H1 (cell line): ENCODE data around the gene WDR90. TPM values are rescaled to one million over a fixed set of nuclear protein-coding genes. Genes with fewer than 3 reads are reported as not detected.

Experiments used
- CTCF ChIA-PET: fragments of 300-600 bp; sonication (Branson Sonifier 250); formaldehyde crosslinking; loops from one replicate; lab custom pipeline; 2021; ENCODE audit not compliant: partially characterized antibody; lab: Charles Lee
- POLR2A ChIA-PET: fragments of 300-600 bp; sonication (Branson Sonifier 250); formaldehyde crosslinking; loops from one replicate; lab custom pipeline; 2021; ENCODE audit warnings: inconsistent platforms; ENCODE audit not compliant: partially characterized antibody; lab: Charles Lee
- DNase-seq, 2 experiments: peaks; one replicate each; pipeline versions ENCODE4 v3.0.0 to v3.0.0-alpha.2; 2010 to 2022; ENCODE audit warnings: low spot score in 2 of 2, low read depth in 1 of 2, mixed read lengths in 1 of 2
- FAIRE-seq: peaks from 2 replicates; lab custom pipeline; 2011; peaks lifted over from hg19 to GRCh38; lab: Jason Lieb, UNC
- H2AFZ ChIP-seq: 2 replicates; pipeline ENCODE4 v1.8.1; 2012; ENCODE audit warnings: low read length, inconsistent platforms
- H2AK5ac ChIP-seq: 2 replicates; pipeline ENCODE4 v1.6.1; 2013; ENCODE audit warnings: low read depth, low read length
- H2BK120ac ChIP-seq: replicated peaks from 2 replicates; pipeline ENCODE3; 2013; ENCODE audit warnings: low read depth, low read length, inconsistent platforms
- H2BK12ac ChIP-seq: 2 replicates; pipeline ENCODE4 v1.6.1; 2013; ENCODE audit warnings: low read depth, low read length
- H2BK15ac ChIP-seq: 2 replicates; pipeline ENCODE4 v1.6.1; 2013; ENCODE audit warnings: low read length
- H2BK20ac ChIP-seq: 2 replicates; pipeline ENCODE4 v1.6.1; 2013; ENCODE audit warnings: low read length
- H2BK5ac ChIP-seq: 2 replicates; pipeline ENCODE4 v1.6.1; 2013; ENCODE audit warnings: low read depth, low read length
- H3K14ac ChIP-seq: 2 replicates; pipeline ENCODE4 v1.6.1; 2013; ENCODE audit warnings: inconsistent platforms; ENCODE audit not compliant: insufficient read length
- H3K18ac ChIP-seq: 2 replicates; pipeline ENCODE4 v1.6.1; 2013; ENCODE audit warnings: low read length; ENCODE audit errors: extremely low read depth
- H3K23ac ChIP-seq: 2 replicates; pipeline ENCODE4 v1.6.1; 2013; ENCODE audit warnings: inconsistent platforms; ENCODE audit not compliant: insufficient read length
- H3K23me2 ChIP-seq: 2 replicates; pipeline ENCODE4 v1.6.1; 2013; ENCODE audit warnings: low read depth, low read length
- H3K27ac ChIP-seq: 2 replicates; pipeline ENCODE4 v1.6.1; 2011; ENCODE audit warnings: low read depth, low read length, inconsistent platforms
- H3K27me3 ChIP-seq, 4 experiments: replicated peaks in 1 of 4; 1 replicate in 1 of 4; 2 replicates in 3 of 4; pipeline versions ENCODE4 v1.6.1 to v1.8.1; 2011 to 2013; ENCODE audit warnings: low read length in 3 of 4, mild to moderate bottlenecking in 3 of 4, inconsistent platforms in 2 of 4, mixed read lengths in 2 of 4, moderate library complexity in 1 of 4; ENCODE audit not compliant: control insufficient read depth in 3 of 4, insufficient read depth in 3 of 4; ENCODE audit errors: extremely low read depth in 1 of 4
- H3K36me3 ChIP-seq, 4 experiments: 2 replicates each; pipeline versions ENCODE4 v1.6.1 to v1.8.1; 2011 to 2013; ENCODE audit warnings: mild to moderate bottlenecking in 4 of 4, low read length in 3 of 4, moderate library complexity in 2 of 4, control low read depth in 1 of 4, inconsistent platforms in 1 of 4; ENCODE audit not compliant: insufficient read depth in 4 of 4, control insufficient read depth in 2 of 4
- H3K4ac ChIP-seq: replicated peaks from 2 replicates; pipeline ENCODE3; 2013; ENCODE audit warnings: low read length, low read depth, mixed read lengths, inconsistent platforms; ENCODE audit not compliant: insufficient read length
- H3K4me1 ChIP-seq, 4 experiments: replicated peaks in 1 of 4; 1 replicate in 1 of 4; 2 replicates in 3 of 4; pipeline versions ENCODE4 v1.6.1 to v1.8.1; 2011 to 2013; ENCODE audit warnings: low read length in 3 of 4, inconsistent platforms in 2 of 4, mixed read lengths in 1 of 4; ENCODE audit not compliant: insufficient read depth in 4 of 4, control insufficient read depth in 3 of 4
- H3K4me2 ChIP-seq, 2 experiments: 2 replicates each; pipeline versions ENCODE4 v1.6.1 to v1.8.1; 2011 to 2013; ENCODE audit warnings: low read depth in 2 of 2, low read length in 2 of 2, control low read depth in 1 of 2, inconsistent platforms in 1 of 2, mild to moderate bottlenecking in 1 of 2; ENCODE audit not compliant: insufficient read depth in 1 of 2
- H3K4me3 ChIP-seq, 4 experiments: fragments of 200-600, 300-600 bp in 1 of 4; sonication (generic), shearing (Covaris generic), sonication (Bioruptor Twin) in 1 of 4; 2 replicates each; pipeline versions ENCODE4 v1.5.1 to v1.8.1; 2011 to 2016; ENCODE audit warnings: low read length in 4 of 4, low read depth in 3 of 4, control low read depth in 2 of 4, inconsistent platforms in 2 of 4, mild to moderate bottlenecking in 2 of 4, mixed read lengths in 1 of 4, moderate library complexity in 1 of 4; ENCODE audit not compliant: insufficient read depth in 2 of 4; ENCODE audit errors: extremely low read depth in 1 of 4
- H3K56ac ChIP-seq: replicated peaks from 2 replicates; pipeline ENCODE3; 2013; ENCODE audit warnings: low read depth, mild to moderate bottlenecking, mixed read lengths, low read length, inconsistent platforms; ENCODE audit not compliant: insufficient read length
- H3K79me1 ChIP-seq: 2 replicates; pipeline ENCODE4 v1.6.1; 2013; ENCODE audit warnings: low read depth, low read length, control low read depth
- H3K79me2 ChIP-seq, 2 experiments: 2 replicates each; pipeline versions ENCODE4 v1.6.1 to v1.8.1; 2012 to 2013; ENCODE audit warnings: low read length in 2 of 2, mild to moderate bottlenecking in 2 of 2, inconsistent platforms in 1 of 2; ENCODE audit not compliant: insufficient read depth in 2 of 2, control insufficient read depth in 1 of 2
- H3K9ac ChIP-seq, 4 experiments: replicated peaks in 1 of 4; 1 replicate in 1 of 4; 2 replicates in 3 of 4; pipeline versions ENCODE4 v1.6.1 to v1.8.1; 2011 to 2013; ENCODE audit warnings: low read depth in 3 of 4, low read length in 3 of 4, control low read depth in 2 of 4, mild to moderate bottlenecking in 2 of 4, moderate library complexity in 2 of 4, inconsistent platforms in 1 of 4; ENCODE audit errors: extremely low read depth in 1 of 4
- H3K9me3 ChIP-seq, 2 experiments: 2 replicates each; pipeline versions ENCODE4 v1.6.1 to v1.8.1; 2012 to 2013; ENCODE audit warnings: mild to moderate bottlenecking in 2 of 2, moderate library complexity in 2 of 2, control low read depth in 1 of 2, inconsistent platforms in 1 of 2, low read depth in 1 of 2, low read length in 1 of 2, mixed read lengths in 1 of 2; ENCODE audit not compliant: insufficient read depth in 2 of 2
- H4K20me1 ChIP-seq, 2 experiments: replicated peaks in 1 of 2; 2 replicates each; pipeline versions ENCODE3 to v1.8.1; 2011 to 2013; ENCODE audit warnings: inconsistent platforms in 2 of 2, low read length in 2 of 2, mild to moderate bottlenecking in 1 of 2; ENCODE audit not compliant: insufficient read depth in 2 of 2, control insufficient read depth in 1 of 2
- H4K5ac ChIP-seq: 2 replicates; pipeline ENCODE4 v1.6.1; 2013; ENCODE audit warnings: low read length, low read depth, mixed read lengths, inconsistent platforms; ENCODE audit not compliant: insufficient read length
- H4K8ac ChIP-seq: 2 replicates; pipeline ENCODE4 v1.8.0; 2013; ENCODE audit warnings: mild to moderate bottlenecking, moderate library complexity, low read length, inconsistent platforms; ENCODE audit not compliant: insufficient read depth; ENCODE audit errors: extremely low read depth
- H4K91ac ChIP-seq: replicated peaks from 2 replicates; pipeline ENCODE3; 2013; ENCODE audit warnings: low read length, mixed read lengths, inconsistent platforms; ENCODE audit not compliant: insufficient read length
- WGBS, 2 experiments: shearing (Covaris generic) in 1 of 2; methylation state at CpG; one replicate each; pipeline versions ENCODE4 v1.1.6 to v1.1.7; 2013 to 2015; ENCODE audit warnings: low lambda C conversion rate in 2 of 2, mixed read lengths in 2 of 2, inconsistent platforms in 1 of 2, low coverage in 1 of 2, missing lambda C conversion rate in 1 of 2; ENCODE audit not compliant: insufficient replicate concordance in 2 of 2, insufficient coverage in 1 of 2, insufficient read length in 1 of 2; ENCODE audit errors: extremely low coverage in 1 of 2, missing lambda C conversion rate in 1 of 2; 5-methylcytosine and 5-hydroxymethylcytosine counted together
- polyA plus RNA-seq, 7 experiments: library from polyadenylated mRNA; depleted of rRNA in 3 of 7; stranded (reverse) in 5 of 7; unstranded in 2 of 7; fragments of >200 nt in 5 of 7; fragments of 200-250 nt in 2 of 7; gene quantifications; 1 replicate in 5 of 7; 2 replicates in 1 of 7; 4 replicates in 1 of 7; pipeline versions ENCODE4 v1.2.1 to v1.2.3, GENCODE V29; 2011 to 2013; ENCODE audit warnings: missing spikeins in 2 of 7, mixed read lengths in 2 of 7
- total RNA-seq: library from RNA; stranded (reverse); fragmentation: NEBNext Ultra II Directional; extraction: Animal tissue kit (Norgen Biotek cat#: 25700); gene quantifications from 2 replicates; pipeline ENCODE4 v1.2.1, GENCODE V29; 2021

The WDR90 gene
- total and polyA plus RNA-seq, 2 of the 8 experiments (the other 6 are each of a cell fraction or from before 2014, with no cell fraction given), result 24.0 to 47.2 TPM

DNA sequence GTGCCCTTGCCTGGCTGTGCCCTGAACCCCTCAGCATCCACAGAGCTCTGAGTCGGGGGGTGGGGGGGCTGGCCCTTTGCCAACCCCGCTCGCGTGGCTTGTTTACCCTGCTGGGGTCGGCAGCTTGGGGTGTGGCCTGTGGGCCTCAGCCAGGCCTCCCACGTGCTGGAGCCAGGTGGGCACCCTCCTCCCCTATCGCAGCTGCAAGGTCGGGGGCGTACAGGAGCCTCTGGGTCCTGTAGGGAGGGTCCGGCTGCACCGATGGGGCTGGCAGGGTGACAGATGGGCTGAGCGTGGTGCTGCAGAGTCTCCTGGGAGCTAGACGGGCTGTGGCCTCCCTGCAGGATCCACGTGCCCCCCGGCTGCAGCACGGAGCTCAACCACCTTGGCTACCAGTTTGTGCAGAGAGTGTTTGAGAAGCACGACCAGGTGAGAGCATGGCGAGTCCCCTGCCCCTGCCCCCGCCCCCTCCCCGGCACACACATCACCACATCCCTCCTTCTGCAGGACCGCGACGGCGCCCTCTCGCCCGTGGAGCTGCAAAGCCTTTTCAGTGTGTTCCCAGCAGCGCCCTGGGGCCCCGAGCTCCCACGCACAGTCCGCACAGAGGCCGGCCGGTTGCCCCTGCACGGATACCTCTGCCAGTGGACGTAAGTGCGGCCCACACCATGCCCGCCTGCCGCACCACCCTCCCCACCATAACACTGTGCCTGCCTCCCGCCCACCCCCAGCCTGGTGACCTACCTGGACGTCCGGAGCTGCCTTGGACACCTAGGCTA is 22.4 kb downstream of the WDR90 start:
- Histone ChIP-seq H2BK20ac (no peak overlapping the region), H3K4me2 (no peak overlapping the region), H3K27ac (no peak overlapping the region), H3K4me3 (no peak overlapping the region), H2AK5ac (no peak overlapping the region), H3K9ac (no peak overlapping the region), H3K4ac (no peak overlapping the region), H4K91ac (no peak overlapping the region), H2AFZ (no peak overlapping the region), H3K14ac (no peak overlapping the region), H4K8ac (no peak overlapping the region), H2BK12ac (no peak overlapping the region), H2BK5ac (no peak overlapping the region), H3K9me3 (no peaks in the 10 kb centered on the region), H3K4me1 (peaks cover 0 to 19% (median 17%) of the 10 kb centered on the region in 4 experiments; a peak in 6 of 7 replicates), H3K23ac (no peak overlapping the region), H3K23me2 (peaks cover 12% of the 10 kb centered on the region), H3K18ac (no peak overlapping the region), H2BK120ac (no peak overlapping the region), H3K79me2 (peaks cover 0 to 13% of the 10 kb centered on the region in 2 experiments; a peak in 1 of 4 replicates), H4K20me1 (peaks cover 5 to 27% of the 10 kb centered on the region in 2 experiments), H3K79me1 (peaks cover 13% of the 10 kb centered on the region), H4K5ac (no peak overlapping the region), H3K56ac (no peak overlapping the region), H2BK15ac (no peak overlapping the region), H3K36me3 (peaks cover 14 to 44% (median 33%) of the 10 kb centered on the region in 4 experiments), H3K27me3 (peaks cover 0 to 2% (median 0%) of the 10 kb centered on the region in 4 experiments; a peak in 2 of 7 replicates)
- WGBS, 2 experiments, result 94% methylated on average over 18 of the region's 40 CpGs; no CpG with 5 or more reads in 1 of the 2 experiments
- POLR2A ChIA-PET, result interaction anchor here (0.8 to 17.4 kb wide), 6 partner anchors 6 to 38 kb away, joined by 3 to 214 read pairs (median 4); partner anchors contain the start of genes JMJD8, RHBDL1, RHOT2 and STUB1
- FAIRE-seq (no peak), DNase-seq (no peak)
- CTCF ChIA-PET, result interaction anchor here (1.3 to 12.0 kb wide), 3 partner anchors 12 to 89 kb away, joined by 5 to 75 read pairs (median 7); partner anchors contain the start of gene WDR24
